Caco-2 (cell line): ENCODE measurements around the gene RHBG. TPM values are rescaled to one million over a fixed set of nuclear protein-coding genes. Genes with fewer than 3 reads are reported as not detected.

ENCODE experiments used
- BruUV-seq: library from RNA; stranded (reverse); fragments of 400-500 nt; replicated peaks from 2 replicates; lab custom pipeline; 2021; lab: Mats Ljungman, UMichigan
- CTCF ChIA-PET: fragments of 300-600 bp; sonication (Branson Sonifier 250); formaldehyde crosslinking; loops from one replicate; lab custom pipeline; 2022; ENCODE audit warnings: antibody characterized with exemption; lab: Charles Lee
- POLR2A ChIA-PET: fragments of 300-600 bp; sonication (Branson Sonifier 250); formaldehyde crosslinking; loops from one replicate; lab custom pipeline; 2022; ENCODE audit warnings: antibody characterized with exemption; lab: Charles Lee
- DNase-seq, 2 experiments: peaks; one replicate each; pipeline versions ENCODE4 v3.0.0 to v3.0.0-alpha.2; 2020 to 2022
- H3K27me3 ChIP-seq: replicated peaks from 2 replicates; pipeline ENCODE4 v1.6.0; 2011; ENCODE audit warnings: low read length; ENCODE audit not compliant: control insufficient read depth, insufficient read depth
- H3K36me3 ChIP-seq: 2 replicates; pipeline ENCODE4 v1.5.1; 2011; ENCODE audit warnings: low read length; ENCODE audit not compliant: control insufficient read depth, insufficient read depth
- H3K4me1 ChIP-seq: fragments of 250-450 bp; sonication (Bioruptor Pico); 2 replicates; pipeline ENCODE4 v1.5.1; 2020; ENCODE audit warnings: mild to moderate bottlenecking
- H3K4me3 ChIP-seq: 2 replicates; pipeline ENCODE4 v1.5.1; 2011; ENCODE audit warnings: low read depth, mild to moderate bottlenecking, control low read depth, low read length
- H3K9me3 ChIP-seq: fragments of 250-450 bp; sonication (Bioruptor Pico); 2 replicates; pipeline ENCODE4 v1.5.1; 2020; ENCODE audit warnings: mild to moderate bottlenecking, moderate library complexity
- H3K27ac Mint-ChIP-seq: one replicate; pipeline ENCODE4 v1.8.0; 2022; ENCODE audit warnings: mixed read lengths; ENCODE audit not compliant: unreplicated experiment
- H3K27me3 Mint-ChIP-seq: one replicate; pipeline ENCODE4 v1.8.0; 2022; ENCODE audit warnings: mixed read lengths; ENCODE audit not compliant: insufficient read depth, unreplicated experiment
- H3K36me3 Mint-ChIP-seq: one replicate; pipeline ENCODE4 v1.8.0; 2022; ENCODE audit warnings: mild to moderate bottlenecking, mixed read lengths; ENCODE audit not compliant: insufficient read depth, unreplicated experiment
- H3K4me1 Mint-ChIP-seq: one replicate; pipeline ENCODE4 v1.8.0; 2022; ENCODE audit warnings: low read depth, mixed read lengths; ENCODE audit not compliant: unreplicated experiment
- H3K4me3 Mint-ChIP-seq: one replicate; pipeline ENCODE4 v1.8.0; 2022; ENCODE audit warnings: mild to moderate bottlenecking, moderate library complexity, mixed read lengths; ENCODE audit not compliant: unreplicated experiment
- H3K9me3 Mint-ChIP-seq: one replicate; pipeline ENCODE4 v1.8.0; 2022; ENCODE audit warnings: mixed read lengths; ENCODE audit not compliant: unreplicated experiment
- intact Hi-C: fragments of 100-400 bp; cut with micrococcal nuclease; formaldehyde crosslinking; loops from one replicate; pipeline ENCODE4 v1.10.0; 2022; ENCODE audit not compliant: unreplicated experiment
- total RNA-seq: library from RNA; stranded (reverse); gene quantifications from 2 replicates; pipeline ENCODE4 v1.2.3, GENCODE V29; 2022
- TF ChIP-seq, protein P1 (sequence below), 2 experiments: fragments of 200-600 bp in 1 of 2; IDR thresholded peaks; 1 replicate in 1 of 2; 2 replicates in 1 of 2; pipeline versions ENCODE4 v1.5.1 to v1.8.0; 2011 to 2022; ENCODE audit warnings: antibody characterized with exemption in 1 of 2, control low read depth in 1 of 2, inconsistent platforms in 1 of 2, low read depth in 1 of 2, low read length in 1 of 2, mild to moderate bottlenecking in 1 of 2, moderate library complexity in 1 of 2; ENCODE audit not compliant: insufficient read depth in 1 of 2, severe bottlenecking in 1 of 2, unreplicated experiment in 1 of 2

Gene RHBG
- total RNA-seq, 1 experiment from 2014 or later, result 6.5 TPM

DNA sequence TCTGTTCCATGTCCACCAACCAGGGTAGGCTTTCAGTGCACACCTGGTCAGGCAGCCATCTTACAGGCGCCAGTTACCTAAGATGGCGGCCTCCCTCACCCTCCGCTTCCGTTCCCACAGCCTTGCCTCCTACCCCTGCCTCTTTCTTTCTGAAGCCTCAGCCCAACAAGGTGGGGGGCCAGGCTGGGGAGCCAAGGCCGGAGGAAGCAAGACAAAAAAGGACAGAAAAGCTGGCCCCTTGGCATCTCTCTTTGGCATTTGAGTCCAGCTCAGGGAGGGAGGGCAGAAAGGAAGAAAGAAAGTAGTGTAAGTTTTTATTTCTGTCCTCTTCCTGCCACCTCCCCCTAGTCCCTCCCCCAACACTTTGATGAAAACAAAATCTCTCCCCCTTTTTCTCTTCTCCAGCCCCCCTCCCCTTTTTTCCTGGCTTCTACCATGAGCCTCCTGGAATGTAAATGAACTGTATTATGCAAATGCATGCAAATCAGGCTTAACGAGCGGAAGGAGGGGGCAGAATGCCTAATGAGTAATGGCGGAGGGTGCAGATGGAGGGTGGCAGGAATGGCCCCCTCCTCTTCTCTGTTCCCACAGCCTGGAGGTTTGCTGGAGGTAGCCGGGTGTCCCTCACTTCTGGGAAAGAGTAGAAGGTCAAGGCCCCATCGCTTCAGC lies 43.8 kb downstream of the RHBG start:
- DNase-seq, result no peak
- H3K36me3 ChIP-seq, result no peaks in the 10 kb centered on the region
- H3K27me3 Mint-ChIP-seq, result no peaks in the 10 kb centered on the region
- H3K9me3 Mint-ChIP-seq, result no peaks in the 10 kb centered on the region
- no TSS peak for BruUV-seq
- TF ChIP-seq, protein P1, sequence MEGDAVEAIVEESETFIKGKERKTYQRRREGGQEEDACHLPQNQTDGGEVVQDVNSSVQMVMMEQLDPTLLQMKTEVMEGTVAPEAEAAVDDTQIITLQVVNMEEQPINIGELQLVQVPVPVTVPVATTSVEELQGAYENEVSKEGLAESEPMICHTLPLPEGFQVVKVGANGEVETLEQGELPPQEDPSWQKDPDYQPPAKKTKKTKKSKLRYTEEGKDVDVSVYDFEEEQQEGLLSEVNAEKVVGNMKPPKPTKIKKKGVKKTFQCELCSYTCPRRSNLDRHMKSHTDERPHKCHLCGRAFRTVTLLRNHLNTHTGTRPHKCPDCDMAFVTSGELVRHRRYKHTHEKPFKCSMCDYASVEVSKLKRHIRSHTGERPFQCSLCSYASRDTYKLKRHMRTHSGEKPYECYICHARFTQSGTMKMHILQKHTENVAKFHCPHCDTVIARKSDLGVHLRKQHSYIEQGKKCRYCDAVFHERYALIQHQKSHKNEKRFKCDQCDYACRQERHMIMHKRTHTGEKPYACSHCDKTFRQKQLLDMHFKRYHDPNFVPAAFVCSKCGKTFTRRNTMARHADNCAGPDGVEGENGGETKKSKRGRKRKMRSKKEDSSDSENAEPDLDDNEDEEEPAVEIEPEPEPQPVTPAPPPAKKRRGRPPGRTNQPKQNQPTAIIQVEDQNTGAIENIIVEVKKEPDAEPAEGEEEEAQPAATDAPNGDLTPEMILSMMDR (IDR thresholded peaks at IDR 0.05; ENCODE audit: insufficient read depth in 1 of 2, low read depth in 1 of 2, low read length in 1 of 2, severe bottlenecking in 1 of 2, unreplicated experiment in 1 of 2), result no peak
- no peak overlapping the region for H3K4me3 ChIP-seq
- peaks cover 10% of the 10 kb centered on the region for H3K4me1 Mint-ChIP-seq
- H3K27me3 ChIP-seq, result no peaks in the 10 kb centered on the region; the same call in 1 of the 2 replicates
- no peak overlapping the region for H3K27ac Mint-ChIP-seq
- CTCF ChIA-PET, result interaction anchor here (1.4 kb wide), 1 partner anchor 27 kb away, joined by 4 read pairs; no protein-coding TSS in a partner anchor
- H3K4me3 Mint-ChIP-seq, result no peak overlapping the region
- no peaks in the 10 kb centered on the region for H3K9me3 ChIP-seq
- peaks cover 12% of the 10 kb centered on the region for H3K4me1 ChIP-seq
- intact Hi-C loops, result no loop called here
- POLR2A ChIA-PET, result interaction anchor here (0.6 kb wide), 1 partner anchor 179 kb away, joined by 6 read pairs; no protein-coding TSS in a partner anchor
- no peaks in the 10 kb centered on the region for H3K36me3 Mint-ChIP-seq

DNA sequence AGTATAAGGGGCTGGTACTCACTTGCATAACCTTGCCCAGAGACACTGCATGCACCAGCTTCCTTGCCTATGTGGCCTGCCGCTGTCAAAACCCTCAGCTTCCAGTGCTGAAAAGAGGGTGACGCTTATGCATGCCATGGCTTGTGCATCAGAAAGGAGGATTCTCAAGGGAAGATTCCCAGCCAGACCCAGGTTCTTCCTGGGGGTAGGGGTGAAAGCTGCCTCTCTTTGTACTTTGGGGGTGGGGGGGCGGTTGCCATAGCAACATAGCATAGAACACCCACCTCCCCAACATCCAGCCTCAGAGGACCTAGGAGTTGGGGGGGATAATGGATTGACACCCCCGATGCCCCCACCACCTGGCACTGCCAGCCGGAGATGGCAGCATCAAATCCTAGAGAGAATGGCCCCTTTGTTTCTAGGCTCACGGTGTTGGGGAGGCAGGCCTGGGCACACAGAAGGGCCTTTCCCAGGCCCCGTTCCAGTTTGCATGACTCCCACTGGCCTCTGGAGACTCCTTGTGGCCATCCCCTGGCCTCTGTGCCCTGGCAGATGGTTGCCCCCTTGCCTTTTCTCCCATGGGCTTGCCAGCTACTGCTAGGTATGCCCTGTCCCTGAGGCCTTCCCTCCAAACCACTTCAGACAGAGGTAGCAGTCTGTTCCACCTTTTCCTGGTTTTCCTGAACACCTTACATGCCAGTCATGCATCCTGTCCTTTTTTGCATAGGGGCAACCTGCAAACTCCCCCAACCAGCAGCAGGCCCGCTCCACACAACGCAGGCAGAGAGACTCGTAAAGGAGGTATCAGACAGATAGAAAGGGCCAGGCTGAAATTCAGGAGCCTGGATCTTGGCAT lies 44.6 kb downstream of the RHBG start:
- H3K27me3 Mint-ChIP-seq, result no peaks in the 10 kb centered on the region
- POLR2A ChIA-PET, result interaction anchor here (0.6 kb wide), 1 partner anchor 179 kb away, joined by 6 read pairs; no protein-coding TSS in a partner anchor
- no peak overlapping the region for H3K27ac Mint-ChIP-seq
- no peaks in the 10 kb centered on the region; the same call in 1 of the 2 replicates for H3K27me3 ChIP-seq
- no peak overlapping the region for H3K4me3 Mint-ChIP-seq
- no peak for DNase-seq
- H3K4me1 Mint-ChIP-seq, result peaks cover 10% of the 10 kb centered on the region
- TF ChIP-seq, protein P1 (IDR thresholded peaks at IDR 0.05; ENCODE audit: insufficient read depth in 1 of 2, low read depth in 1 of 2, low read length in 1 of 2, severe bottlenecking in 1 of 2, unreplicated experiment in 1 of 2), result no peak
- H3K36me3 Mint-ChIP-seq, result no peaks in the 10 kb centered on the region
- BruUV-seq, result no TSS peak
- no peaks in the 10 kb centered on the region for H3K36me3 ChIP-seq
- H3K4me1 ChIP-seq, result peaks cover 12% of the 10 kb centered on the region
- no peaks in the 10 kb centered on the region for H3K9me3 Mint-ChIP-seq
- intact Hi-C loops, result no loop called here
- CTCF ChIA-PET, result interaction anchor here (1.4 to 2.4 kb wide), 2 partner anchors 28 to 32 kb away, joined by 4 to 7 read pairs; no protein-coding TSS in a partner anchor
- H3K4me3 ChIP-seq, result no peak overlapping the region
- H3K9me3 ChIP-seq, result no peaks in the 10 kb centered on the region

DNA sequence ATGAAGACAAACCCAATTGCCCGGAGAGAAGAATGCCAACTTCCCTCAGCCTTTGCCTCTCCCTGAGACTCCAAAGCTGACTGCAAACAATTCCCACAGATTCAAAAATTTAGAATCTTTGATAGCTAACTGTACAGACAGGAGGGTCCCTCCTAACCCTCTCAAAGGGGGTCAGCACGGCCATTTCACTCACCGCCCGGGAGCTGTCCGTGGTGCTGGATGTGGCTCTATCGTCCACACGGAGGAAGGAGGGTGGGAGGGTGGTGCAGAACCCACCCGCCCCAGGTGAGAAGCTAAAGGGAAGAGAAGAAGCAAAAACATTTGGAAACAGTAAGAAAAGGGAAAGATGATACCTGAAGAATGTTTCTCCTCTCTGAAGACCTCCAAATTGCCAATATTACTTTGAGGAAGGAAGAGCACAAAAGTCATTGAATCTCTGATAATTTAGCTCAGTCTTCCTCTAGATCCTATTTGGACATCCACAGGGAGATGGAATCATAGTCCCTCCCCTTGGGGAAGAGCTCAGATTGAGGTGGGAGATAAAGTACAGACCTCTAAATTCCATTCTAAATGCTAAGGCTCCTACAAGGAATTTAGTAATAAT lies 45.6 kb downstream of the RHBG start:
- H3K27me3 Mint-ChIP-seq, result no peaks in the 10 kb centered on the region
- Histone ChIP-seq H3K36me3 (no peaks in the 10 kb centered on the region), H3K4me3 (no peak overlapping the region), H3K9me3 (no peaks in the 10 kb centered on the region), H3K4me1 (peaks cover 13% of the 10 kb centered on the region), H3K27me3 (no peaks in the 10 kb centered on the region; the same call in 1 of the 2 replicates)
- ChIA-PET CTCF (interaction anchor here (2.4 kb wide), 1 partner anchor 31 kb away, joined by 7 read pairs; no protein-coding TSS in a partner anchor), POLR2A (interaction anchor here (0.5 kb wide), 1 partner anchor 86 kb away, joined by 5 read pairs; no protein-coding TSS in a partner anchor)
- H3K27ac Mint-ChIP-seq, result no peak overlapping the region
- BruUV-seq, result no TSS peak
- TF ChIP-seq, protein P1 (IDR thresholded peaks at IDR 0.05; ENCODE audit: insufficient read depth in 1 of 2, low read depth in 1 of 2, low read length in 1 of 2, severe bottlenecking in 1 of 2, unreplicated experiment in 1 of 2), result no peak
- H3K4me3 Mint-ChIP-seq, result no peak overlapping the region
- intact Hi-C loops, result no loop called here
- H3K36me3 Mint-ChIP-seq, result no peaks in the 10 kb centered on the region
- DNase-seq, result peak in 1 of 2 experiments; percentile 57
- no peaks in the 10 kb centered on the region for H3K9me3 Mint-ChIP-seq
- H3K4me1 Mint-ChIP-seq, result peaks cover 10% of the 10 kb centered on the region
